SK-N-SH treated with all-trans-retinoic acid at 6 μM for 48 hours (cell line): ENCODE measurements around the gene ABCC4.

Experiments
- ATAC-seq: fragments of 200-7000 bp; cut with Tn5 transposase; 3 replicates; pipeline ENCODE4 v1.9.1; 2020; ENCODE audit warnings: mild to moderate bottlenecking, moderate library complexity
- ARNTL ChIP-seq: fragments of 450-650 bp; formaldehyde crosslinking; IDR thresholded peaks from 2 replicates; pipeline ENCODE4 v1.5.0; 2020; ENCODE audit warnings: low read depth, mild to moderate bottlenecking, moderate library complexity, borderline replicate concordance
- BACH2 ChIP-seq: fragments of 250-450 bp; sonication (Bioruptor Pico); IDR thresholded peaks from 2 replicates; pipeline ENCODE4 v1.9.0; 2021; ENCODE audit warnings: mild to moderate bottlenecking, borderline replicate concordance
- CREB5 ChIP-seq: fragments of 250-450 bp; sonication (Bioruptor Pico); IDR thresholded peaks from 2 replicates; pipeline ENCODE4 v1.5.1; 2020; ENCODE audit warnings: low read depth, mild to moderate bottlenecking, moderate library complexity
- CSDC2 ChIP-seq: fragments of 250-450 bp; sonication (Bioruptor Pico); IDR thresholded peaks from 2 replicates; pipeline ENCODE4 v1.5.0; 2020; ENCODE audit warnings: mild to moderate bottlenecking, moderate library complexity
- CSRNP3 ChIP-seq: fragments of 250-450 bp; sonication (Bioruptor Pico); IDR thresholded peaks from 2 replicates; pipeline ENCODE4 v1.5.1; 2021; ENCODE audit warnings: mild to moderate bottlenecking, moderate library complexity
- ESRRG ChIP-seq: fragments of 250-450 bp; sonication (Bioruptor Pico); IDR thresholded peaks from 2 replicates; pipeline ENCODE4 v1.6.1; 2021; ENCODE audit warnings: mild to moderate bottlenecking
- GLIS3 ChIP-seq: fragments of 250-450 bp; sonication (Bioruptor Pico); IDR thresholded peaks from 2 replicates; pipeline ENCODE4 v1.5.0; 2020; ENCODE audit warnings: mild to moderate bottlenecking, moderate library complexity
- ISL1 ChIP-seq: fragments of 250-450 bp; sonication (Bioruptor Pico); IDR thresholded peaks from 2 replicates; pipeline ENCODE4 v2.1.2; 2022; ENCODE audit warnings: mild to moderate bottlenecking, moderate library complexity
- OSR1 ChIP-seq: fragments of 250-450 bp; sonication (Bioruptor Pico); IDR thresholded peaks from 2 replicates; pipeline ENCODE4 v1.8.0; 2022; ENCODE audit warnings: moderate library complexity, mild to moderate bottlenecking, inconsistent platforms
- PPARA ChIP-seq: fragments of 250-450 bp; sonication (Bioruptor Pico); IDR thresholded peaks from 2 replicates; pipeline ENCODE4 v1.5.0; 2020; ENCODE audit warnings: mild to moderate bottlenecking, borderline replicate concordance
- RARB ChIP-seq: fragments of 250-450 bp; sonication (Bioruptor Pico); IDR thresholded peaks from 2 replicates; pipeline ENCODE4 v1.8.0; 2021; ENCODE audit warnings: mild to moderate bottlenecking, moderate library complexity
- SNAI2 ChIP-seq: fragments of 250-450 bp; sonication (Bioruptor Pico); IDR thresholded peaks from 2 replicates; pipeline ENCODE4 v1.5.0; 2020; ENCODE audit warnings: mild to moderate bottlenecking, moderate library complexity
- TCF4 ChIP-seq: fragments of 250-450 bp; sonication (Bioruptor Pico); IDR thresholded peaks from 2 replicates; pipeline ENCODE4 v1.8.0; 2021; ENCODE audit warnings: mild to moderate bottlenecking, moderate library complexity, borderline replicate concordance
- TOX ChIP-seq: fragments of 250-450 bp; sonication (Bioruptor Pico); IDR thresholded peaks from 2 replicates; pipeline ENCODE4 v1.8.0; 2021; ENCODE audit warnings: mild to moderate bottlenecking, moderate library complexity, borderline replicate concordance
- ZC3H10 ChIP-seq: fragments of 250-450 bp; sonication (Bioruptor Pico); IDR thresholded peaks from 2 replicates; pipeline ENCODE4 v1.5.1; 2021; ENCODE audit warnings: mild to moderate bottlenecking, moderate library complexity
- ZFP3 ChIP-seq: fragments of 250-450 bp; sonication (Bioruptor Pico); IDR thresholded peaks from 2 replicates; pipeline ENCODE4 v1.5.0; 2020; ENCODE audit warnings: mild to moderate bottlenecking, moderate library complexity
- ZFP30 ChIP-seq: fragments of 450-650 bp; formaldehyde crosslinking; IDR thresholded peaks from 2 replicates; pipeline ENCODE4 v1.5.0; 2022; ENCODE audit warnings: mild to moderate bottlenecking, moderate library complexity
- ZNF565 ChIP-seq: fragments of 450-650 bp; formaldehyde crosslinking; conservative IDR thresholded peaks from 2 replicates; pipeline ENCODE4 v1.5.0; 2020; ENCODE audit warnings: low read depth, mild to moderate bottlenecking, moderate library complexity
- ZNF8 ChIP-seq: fragments of 450-650 bp; formaldehyde crosslinking; IDR thresholded peaks from 2 replicates; pipeline ENCODE4 v1.5.0; 2020; ENCODE audit warnings: mild to moderate bottlenecking, moderate library complexity
- TF ChIP-seq, protein P1 (sequence below): fragments of 250-450 bp; sonication (Bioruptor Pico); IDR thresholded peaks from 2 replicates; pipeline ENCODE4 v1.5.0; 2020; ENCODE audit warnings: mild to moderate bottlenecking, moderate library complexity
- TF ChIP-seq, protein P2 (sequence below): fragments of 250-450 bp; sonication (Bioruptor Pico); IDR thresholded peaks from 2 replicates; pipeline ENCODE4 v1.8.0; 2021; ENCODE audit warnings: low read depth, mild to moderate bottlenecking, moderate library complexity, borderline replicate concordance
- TF ChIP-seq, protein P3 (sequence below): fragments of 250-450 bp; sonication (Bioruptor Pico); IDR thresholded peaks from 2 replicates; pipeline ENCODE4 v1.8.0; 2020; ENCODE audit warnings: mild to moderate bottlenecking, moderate library complexity, borderline replicate concordance

ABCC4 gene

GRCh38 chr13:95164830-95165229 is 136.4 kb downstream of the ABCC4 start:
- ATAC-seq, result no peak
- TF ChIP-seq, protein P1, sequence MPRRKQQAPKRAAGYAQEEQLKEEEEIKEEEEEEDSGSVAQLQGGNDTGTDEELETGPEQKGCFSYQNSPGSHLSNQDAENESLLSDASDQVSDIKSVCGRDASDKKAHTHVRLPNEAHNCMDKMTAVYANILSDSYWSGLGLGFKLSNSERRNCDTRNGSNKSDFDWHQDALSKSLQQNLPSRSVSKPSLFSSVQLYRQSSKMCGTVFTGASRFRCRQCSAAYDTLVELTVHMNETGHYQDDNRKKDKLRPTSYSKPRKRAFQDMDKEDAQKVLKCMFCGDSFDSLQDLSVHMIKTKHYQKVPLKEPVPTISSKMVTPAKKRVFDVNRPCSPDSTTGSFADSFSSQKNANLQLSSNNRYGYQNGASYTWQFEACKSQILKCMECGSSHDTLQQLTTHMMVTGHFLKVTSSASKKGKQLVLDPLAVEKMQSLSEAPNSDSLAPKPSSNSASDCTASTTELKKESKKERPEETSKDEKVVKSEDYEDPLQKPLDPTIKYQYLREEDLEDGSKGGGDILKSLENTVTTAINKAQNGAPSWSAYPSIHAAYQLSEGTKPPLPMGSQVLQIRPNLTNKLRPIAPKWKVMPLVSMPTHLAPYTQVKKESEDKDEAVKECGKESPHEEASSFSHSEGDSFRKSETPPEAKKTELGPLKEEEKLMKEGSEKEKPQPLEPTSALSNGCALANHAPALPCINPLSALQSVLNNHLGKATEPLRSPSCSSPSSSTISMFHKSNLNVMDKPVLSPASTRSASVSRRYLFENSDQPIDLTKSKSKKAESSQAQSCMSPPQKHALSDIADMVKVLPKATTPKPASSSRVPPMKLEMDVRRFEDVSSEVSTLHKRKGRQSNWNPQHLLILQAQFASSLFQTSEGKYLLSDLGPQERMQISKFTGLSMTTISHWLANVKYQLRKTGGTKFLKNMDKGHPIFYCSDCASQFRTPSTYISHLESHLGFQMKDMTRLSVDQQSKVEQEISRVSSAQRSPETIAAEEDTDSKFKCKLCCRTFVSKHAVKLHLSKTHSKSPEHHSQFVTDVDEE, result no peak
- no peak for TF ChIP-seq ZC3H10 (CRISPR knock-in tag)
- no peak for TF ChIP-seq SNAI2 (CRISPR knock-in tag)
- no peak for TF ChIP-seq ESRRG (CRISPR knock-in tag)
- no peak for TF ChIP-seq BACH2 (CRISPR knock-in tag)
- TF ChIP-seq CREB5, result no peak
- TF ChIP-seq ZNF565 (CRISPR knock-in tag), result no peak
- no peak for TF ChIP-seq TCF4 (CRISPR knock-in tag)
- no peak for TF ChIP-seq RARB (CRISPR knock-in tag)
- TF ChIP-seq CSDC2 (CRISPR knock-in tag), result no peak
- no peak for TF ChIP-seq TOX (CRISPR knock-in tag)
- no peak for TF ChIP-seq ZFP3 (CRISPR knock-in tag)

- no peak for ATAC-seq
- TF ChIP-seq CSRNP3 (CRISPR knock-in tag) (no peak), ARNTL (no peak), ZC3H10 (CRISPR knock-in tag) (no peak), RARB (CRISPR knock-in tag) (no peak), TOX (CRISPR knock-in tag) (no peak), ZNF565 (CRISPR knock-in tag) (no peak), OSR1 (CRISPR knock-in tag) (no peak), ISL1 (CRISPR knock-in tag) (no peak), ZFP30 (CRISPR knock-in tag) (no peak), ESRRG (CRISPR knock-in tag) (no peak), GLIS3 (no peak), PPARA (CRISPR knock-in tag) (no peak), CSDC2 (CRISPR knock-in tag) (no peak), BACH2 (CRISPR knock-in tag) (no peak), ZNF8 (CRISPR knock-in tag) (no peak), TCF4 (CRISPR knock-in tag) (no peak), ZFP3 (CRISPR knock-in tag) (no peak)
- TF ChIP-seq, protein P1, result no peak
- TF ChIP-seq, protein P2, sequence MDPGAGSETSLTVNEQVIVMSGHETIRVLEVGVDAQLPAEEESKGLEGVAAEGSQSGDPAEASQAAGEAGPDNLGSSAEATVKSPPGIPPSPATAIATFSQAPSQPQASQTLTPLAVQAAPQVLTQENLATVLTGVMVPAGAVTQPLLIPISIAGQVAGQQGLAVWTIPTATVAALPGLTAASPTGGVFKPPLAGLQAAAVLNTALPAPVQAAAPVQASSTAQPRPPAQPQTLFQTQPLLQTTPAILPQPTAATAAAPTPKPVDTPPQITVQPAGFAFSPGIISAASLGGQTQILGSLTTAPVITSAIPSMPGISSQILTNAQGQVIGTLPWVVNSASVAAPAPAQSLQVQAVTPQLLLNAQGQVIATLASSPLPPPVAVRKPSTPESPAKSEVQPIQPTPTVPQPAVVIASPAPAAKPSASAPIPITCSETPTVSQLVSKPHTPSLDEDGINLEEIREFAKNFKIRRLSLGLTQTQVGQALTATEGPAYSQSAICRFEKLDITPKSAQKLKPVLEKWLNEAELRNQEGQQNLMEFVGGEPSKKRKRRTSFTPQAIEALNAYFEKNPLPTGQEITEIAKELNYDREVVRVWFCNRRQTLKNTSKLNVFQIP, result no peak
- TF ChIP-seq, protein P3, sequence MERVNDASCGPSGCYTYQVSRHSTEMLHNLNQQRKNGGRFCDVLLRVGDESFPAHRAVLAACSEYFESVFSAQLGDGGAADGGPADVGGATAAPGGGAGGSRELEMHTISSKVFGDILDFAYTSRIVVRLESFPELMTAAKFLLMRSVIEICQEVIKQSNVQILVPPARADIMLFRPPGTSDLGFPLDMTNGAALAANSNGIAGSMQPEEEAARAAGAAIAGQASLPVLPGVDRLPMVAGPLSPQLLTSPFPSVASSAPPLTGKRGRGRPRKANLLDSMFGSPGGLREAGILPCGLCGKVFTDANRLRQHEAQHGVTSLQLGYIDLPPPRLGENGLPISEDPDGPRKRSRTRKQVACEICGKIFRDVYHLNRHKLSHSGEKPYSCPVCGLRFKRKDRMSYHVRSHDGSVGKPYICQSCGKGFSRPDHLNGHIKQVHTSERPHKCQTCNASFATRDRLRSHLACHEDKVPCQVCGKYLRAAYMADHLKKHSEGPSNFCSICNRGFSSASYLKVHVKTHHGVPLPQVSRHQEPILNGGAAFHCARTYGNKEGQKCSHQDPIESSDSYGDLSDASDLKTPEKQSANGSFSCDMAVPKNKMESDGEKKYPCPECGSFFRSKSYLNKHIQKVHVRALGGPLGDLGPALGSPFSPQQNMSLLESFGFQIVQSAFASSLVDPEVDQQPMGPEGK, result no peak
Observed at GRCh38 chr13:95160112-95160906, 140.9 kb downstream of the ABCC4 start.
